Stimulated activated CD4-positive, alpha-beta T cell treated with anti-CD3 and anti-CD28 coated beads, Interleukin-1b, Interleukin-23, amount 100 ng/mL, for 1 hour (primary cell): ENCODE data around the gene SREBF2.
"Not testable (repeated sequence)": the region's sequence is repeated elsewhere in the genome, so short reads cannot be mapped to it uniquely, and the experiment has no call there.

ENCODE experiments used
- DNase-seq, 2 donors: peaks; one replicate each; pipeline ENCODE4 v3.0.0-alpha.2; 2020; ENCODE audit warnings: low read depth in 2 of 2

SREBF2 gene

GRCh38 chr22:41946629-41947423 is 113.9 kb downstream of the SREBF2 start, which contains the start of gene CENPM:
CENPM (minus strand) TSS chr22:41947152; CDS start chr22:41947076, 76 bp downstream.
- DNase-seq, result peak; percentile 53 to 79

GRCh38 chr22:41947424-41948080 is 114.6 kb downstream of the SREBF2 start:
- no peak for DNase-seq

GRCh38 chr22:41948142-41948541 is 115.2 kb downstream of the SREBF2 start:
- DNase-seq, result no peak

- not testable (repeated sequence) for DNase-seq
Observed at GRCh38 chr22:41948928-41949296, 116.0 kb downstream of the SREBF2 start.

GRCh38 chr22:41949297-41949965 is 116.5 kb downstream of the SREBF2 start:
- no peak for DNase-seq

- no peak for DNase-seq
Observed at GRCh38 chr22:41951898-41952474, 119.1 kb downstream of the SREBF2 start, which contains the start of gene SMIM45. SMIM45 (plus strand) TSS chr22:41952150.

- DNase-seq, result no peak
Observed at GRCh38 chr22:41952713-41953112, 119.8 kb downstream of the SREBF2 start.
